ENCODE measurements around the gene CHST9.

The CHST9 gene

DNA sequence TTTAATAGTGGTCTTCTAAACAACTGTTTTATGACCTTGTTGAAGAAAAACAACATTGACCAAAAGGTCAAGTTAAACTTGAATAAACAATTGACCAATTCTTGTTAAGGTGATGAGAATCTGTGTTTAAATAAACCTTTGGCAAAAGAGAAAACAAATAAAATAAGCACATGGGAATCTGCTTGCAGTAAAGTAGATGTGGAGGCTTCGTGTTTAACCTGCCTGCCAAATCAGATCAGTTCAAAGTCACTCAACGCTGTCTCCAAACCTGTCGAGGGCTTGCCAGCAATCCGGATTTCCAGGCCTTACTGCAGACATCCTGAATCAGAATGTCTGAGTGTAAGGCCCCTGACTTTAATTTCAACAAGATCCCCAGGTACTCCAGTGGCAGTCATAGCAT lies 264.5 kb downstream of the CHST9 start:
- H3K4me3 ChIP-seq (ENCODE audit: low read depth, low read length) = no peak overlapping the region
- no peaks in the 10 kb centered on the region for H3K27me3 ChIP-seq (ENCODE audit: control insufficient read depth, insufficient read depth, low read length)
- no peak overlapping the region for H3K9ac ChIP-seq (ENCODE audit: low read depth, low read length)
- no peaks in the 10 kb centered on the region for H3K9me3 ChIP-seq (ENCODE audit: control insufficient read depth, insufficient read depth, low read length)
- no peaks in the 10 kb centered on the region for H3K4me1 ChIP-seq (ENCODE audit: control insufficient read depth, insufficient read depth, low read length)
- no peaks in the 10 kb centered on the region for H3K36me3 ChIP-seq (ENCODE audit: control insufficient read depth, insufficient read depth, low read length)

DNA sequence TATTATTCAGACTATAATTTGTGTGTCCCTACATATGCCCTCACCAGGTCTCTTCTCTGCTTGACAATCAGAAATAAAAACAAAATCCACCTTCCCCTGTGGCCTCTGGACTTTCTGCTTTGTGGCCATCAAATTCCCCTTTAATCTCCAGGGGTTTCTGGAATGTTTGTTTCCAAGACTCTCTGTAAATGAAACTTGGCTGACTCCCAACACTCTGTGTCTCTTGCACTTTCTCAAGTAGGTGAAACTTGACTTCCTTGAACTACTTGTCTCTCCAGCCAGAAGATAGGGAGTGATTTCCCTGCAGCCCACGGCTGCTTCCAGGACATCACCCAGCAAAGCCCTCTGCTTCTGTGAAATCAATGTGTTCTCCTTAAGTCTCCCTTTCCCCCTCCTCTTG lies 265.5 kb downstream of the CHST9 start:
- Histone ChIP-seq H3K36me3 (ENCODE audit: control insufficient read depth, insufficient read depth, low read length) (no peaks in the 10 kb centered on the region), H3K4me1 (ENCODE audit: control insufficient read depth, insufficient read depth, low read length) (no peaks in the 10 kb centered on the region), H3K9ac (ENCODE audit: low read depth, low read length) (no peak overlapping the region), H3K27me3 (ENCODE audit: control insufficient read depth, insufficient read depth, low read length) (no peaks in the 10 kb centered on the region), H3K9me3 (ENCODE audit: control insufficient read depth, insufficient read depth, low read length) (no peaks in the 10 kb centered on the region), H3K4me3 (ENCODE audit: low read depth, low read length) (no peak overlapping the region)

DNA sequence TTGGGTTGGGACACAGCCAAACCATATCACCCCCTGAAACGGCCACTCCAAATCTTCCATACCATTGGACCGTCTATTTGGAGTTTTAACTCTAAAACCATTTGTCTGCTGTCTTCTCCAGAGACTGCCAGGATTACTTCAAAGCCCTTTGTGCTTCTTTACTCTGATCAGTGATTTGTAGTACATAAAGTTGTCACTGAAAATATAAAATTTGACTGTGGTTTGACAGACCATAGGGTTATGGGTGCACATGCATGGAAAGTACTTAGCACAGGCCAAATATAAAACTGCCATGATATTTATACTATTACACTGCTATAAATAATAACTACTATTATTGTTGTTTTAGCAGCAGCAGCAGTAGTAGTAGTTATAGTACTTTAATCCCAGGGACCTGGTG lies 265.9 kb downstream of the CHST9 start:
- Histone ChIP-seq H3K4me1 (ENCODE audit: control insufficient read depth, insufficient read depth, low read length) (no peaks in the 10 kb centered on the region), H3K27me3 (ENCODE audit: control insufficient read depth, insufficient read depth, low read length) (no peaks in the 10 kb centered on the region), H3K36me3 (ENCODE audit: control insufficient read depth, insufficient read depth, low read length) (no peaks in the 10 kb centered on the region)

GRCh38 chr18:26911840-26912239 lies 273.3 kb downstream of the CHST9 start:
- Histone ChIP-seq H3K9ac (ENCODE audit: low read depth, low read length) (no peak overlapping the region), H3K9me3 (ENCODE audit: control insufficient read depth, insufficient read depth, low read length) (no peaks in the 10 kb centered on the region), H3K4me3 (ENCODE audit: low read depth, low read length) (no peak overlapping the region), H3K36me3 (ENCODE audit: control insufficient read depth, insufficient read depth, low read length) (no peaks in the 10 kb centered on the region), H3K27me3 (ENCODE audit: control insufficient read depth, insufficient read depth, low read length) (no peaks in the 10 kb centered on the region), H3K4me1 (ENCODE audit: control insufficient read depth, insufficient read depth, low read length) (peaks cover 5% of the 10 kb centered on the region)

More for the DNA sequence above, 265.9 kb downstream of the CHST9 start:
- Histone ChIP-seq H3K9me3 (ENCODE audit: control insufficient read depth, insufficient read depth, low read length) (no peaks in the 10 kb centered on the region), H3K4me3 (ENCODE audit: low read depth, low read length) (no peak overlapping the region), H3K9ac (ENCODE audit: low read depth, low read length) (no peak overlapping the region)

DNA sequence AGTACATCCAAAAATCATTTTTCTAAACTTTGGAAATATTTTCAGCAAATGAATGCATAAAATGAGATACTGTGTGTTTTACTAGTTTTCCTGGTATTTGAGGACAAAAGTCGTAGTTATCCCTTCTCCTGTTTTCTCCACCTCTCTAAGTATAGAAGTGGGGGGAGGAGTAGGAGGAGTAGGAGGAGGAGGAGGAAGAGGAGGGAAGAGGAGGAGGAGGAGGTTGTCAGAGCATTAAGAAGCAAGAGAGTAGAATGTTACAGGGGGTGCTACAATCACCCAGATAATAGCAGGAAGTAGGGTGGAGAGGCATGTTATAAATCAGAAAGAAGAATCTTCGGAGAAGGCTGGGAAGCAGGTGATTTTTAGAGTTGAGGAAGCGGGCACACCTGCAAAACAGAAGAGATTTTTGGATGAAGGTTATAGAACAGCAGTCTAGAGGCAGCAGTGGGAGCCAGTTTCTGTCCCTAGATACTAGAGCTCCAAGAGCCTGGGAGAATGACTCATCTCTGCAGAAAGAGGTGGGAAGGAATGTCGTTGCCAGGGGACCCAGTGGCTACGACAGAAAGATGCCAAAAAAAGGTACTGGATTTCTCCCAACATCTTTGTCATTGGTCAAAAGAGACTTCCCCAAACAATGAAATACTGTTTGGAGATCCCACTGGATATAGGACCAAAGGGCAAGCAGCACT lies 275.4 kb downstream of the CHST9 start:
- Histone ChIP-seq H3K4me1 (ENCODE audit: control insufficient read depth, insufficient read depth, low read length) (peaks cover 5% of the 10 kb centered on the region), H3K9ac (ENCODE audit: low read depth, low read length) (no peak overlapping the region), H3K9me3 (ENCODE audit: control insufficient read depth, insufficient read depth, low read length) (no peaks in the 10 kb centered on the region), H3K27me3 (ENCODE audit: control insufficient read depth, insufficient read depth, low read length) (no peaks in the 10 kb centered on the region), H3K36me3 (ENCODE audit: control insufficient read depth, insufficient read depth, low read length) (no peaks in the 10 kb centered on the region), H3K4me3 (ENCODE audit: low read depth, low read length) (no peak overlapping the region)

- H3K9ac ChIP-seq (ENCODE audit: low read depth, low read length) = no peak overlapping the region
- no peaks in the 10 kb centered on the region for H3K27me3 ChIP-seq (ENCODE audit: control insufficient read depth, insufficient read depth, low read length)
- H3K4me3 ChIP-seq (ENCODE audit: low read depth, low read length) = no peak overlapping the region
- H3K36me3 ChIP-seq (ENCODE audit: control insufficient read depth, insufficient read depth, low read length) = no peaks in the 10 kb centered on the region
- H3K9me3 ChIP-seq (ENCODE audit: control insufficient read depth, insufficient read depth, low read length) = no peaks in the 10 kb centered on the region
- peaks cover 5% of the 10 kb centered on the region for H3K4me1 ChIP-seq (ENCODE audit: control insufficient read depth, insufficient read depth, low read length)
Observed at GRCh38 chr18:26908906-26909305, 276.2 kb downstream of the CHST9 start.

GRCh38 chr18:26902291-26902690 lies 282.8 kb downstream of the CHST9 start:
- no peaks in the 10 kb centered on the region for H3K27me3 ChIP-seq (ENCODE audit: control insufficient read depth, insufficient read depth, low read length)
- H3K36me3 ChIP-seq (ENCODE audit: control insufficient read depth, insufficient read depth, low read length) = no peaks in the 10 kb centered on the region
- peaks cover 7% of the 10 kb centered on the region for H3K9me3 ChIP-seq (ENCODE audit: control insufficient read depth, insufficient read depth, low read length)
- no peaks in the 10 kb centered on the region for H3K4me1 ChIP-seq (ENCODE audit: control insufficient read depth, insufficient read depth, low read length)
- no peak overlapping the region for H3K9ac ChIP-seq (ENCODE audit: low read depth, low read length)
- H3K4me3 ChIP-seq (ENCODE audit: low read depth, low read length) = no peak overlapping the region

DNA sequence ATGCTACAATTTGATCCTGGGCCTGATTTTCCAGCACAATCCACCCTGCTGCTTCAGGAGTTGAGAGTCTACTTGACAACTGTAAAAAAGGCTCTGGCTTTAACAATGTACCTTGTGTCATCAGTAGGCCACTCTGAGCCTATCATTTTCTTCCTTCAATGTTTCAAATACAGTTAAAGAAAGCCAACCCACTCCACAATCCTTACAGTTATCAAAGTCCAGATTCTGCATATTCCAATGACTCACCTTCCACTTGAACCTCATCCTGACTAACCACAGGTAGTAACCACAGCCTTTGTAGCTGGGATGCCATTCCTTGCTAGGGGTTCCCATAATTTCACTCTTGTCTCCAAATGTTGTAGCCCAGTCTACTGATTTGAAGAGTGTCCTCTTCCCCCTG lies 284.1 kb downstream of the CHST9 start:
- H3K4me1 ChIP-seq (ENCODE audit: control insufficient read depth, insufficient read depth, low read length) = no peaks in the 10 kb centered on the region
- H3K9ac ChIP-seq (ENCODE audit: low read depth, low read length) = no peak overlapping the region
- H3K9me3 ChIP-seq (ENCODE audit: control insufficient read depth, insufficient read depth, low read length) = peaks cover 7% of the 10 kb centered on the region
- no peak overlapping the region for H3K4me3 ChIP-seq (ENCODE audit: low read depth, low read length)
- no peaks in the 10 kb centered on the region for H3K27me3 ChIP-seq (ENCODE audit: control insufficient read depth, insufficient read depth, low read length)
- H3K36me3 ChIP-seq (ENCODE audit: control insufficient read depth, insufficient read depth, low read length) = no peaks in the 10 kb centered on the region

DNA sequence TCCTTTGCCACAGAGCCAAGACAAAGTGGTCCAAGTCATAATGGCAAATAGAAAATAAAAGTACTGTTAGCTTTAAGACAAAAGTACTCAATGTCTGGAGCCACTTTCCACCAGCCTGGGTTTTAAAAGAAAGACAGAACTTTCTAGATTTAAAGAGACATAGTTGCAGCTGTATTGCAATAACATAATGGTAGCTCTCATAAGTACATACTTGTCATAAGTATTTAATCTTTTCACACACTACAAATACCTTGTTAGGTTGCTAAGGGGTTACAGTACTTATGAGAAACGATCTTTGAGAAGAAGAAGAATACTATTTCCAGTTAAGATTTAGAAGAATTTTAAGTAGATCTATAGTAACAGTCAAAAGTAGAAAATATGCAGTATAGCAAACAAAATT lies 290.7 kb downstream of the CHST9 start:
- Histone ChIP-seq H3K36me3 (ENCODE audit: control insufficient read depth, insufficient read depth, low read length) (no peaks in the 10 kb centered on the region), H3K27me3 (ENCODE audit: control insufficient read depth, insufficient read depth, low read length) (no peaks in the 10 kb centered on the region), H3K4me3 (ENCODE audit: low read depth, low read length) (no peak overlapping the region)

GRCh38 chr18:26893996-26894395 lies 291.1 kb downstream of the CHST9 start:
- no peak overlapping the region for H3K4me3 ChIP-seq (ENCODE audit: low read depth, low read length)

More for the DNA sequence above, 290.7 kb downstream of the CHST9 start:
- no peaks in the 10 kb centered on the region for H3K9me3 ChIP-seq (ENCODE audit: control insufficient read depth, insufficient read depth, low read length)
- no peak overlapping the region for H3K9ac ChIP-seq (ENCODE audit: low read depth, low read length)
- H3K4me1 ChIP-seq (ENCODE audit: control insufficient read depth, insufficient read depth, low read length) = no peaks in the 10 kb centered on the region

GRCh38 chr18:26888259-26888658 lies 296.8 kb downstream of the CHST9 start:
- no peak overlapping the region for H3K9ac ChIP-seq (ENCODE audit: low read depth, low read length)

More at GRCh38 chr18:26893996-26894395, 291.1 kb downstream of the CHST9 start:
- H3K9ac ChIP-seq (ENCODE audit: low read depth, low read length) = no peak overlapping the region
- H3K4me1 ChIP-seq (ENCODE audit: control insufficient read depth, insufficient read depth, low read length) = no peaks in the 10 kb centered on the region
- no peaks in the 10 kb centered on the region for H3K9me3 ChIP-seq (ENCODE audit: control insufficient read depth, insufficient read depth, low read length)
- no peaks in the 10 kb centered on the region for H3K27me3 ChIP-seq (ENCODE audit: control insufficient read depth, insufficient read depth, low read length)
- no peaks in the 10 kb centered on the region for H3K36me3 ChIP-seq (ENCODE audit: control insufficient read depth, insufficient read depth, low read length)

GRCh38 chr18:26875040-26875654 lies 310.0 kb downstream of the CHST9 start:
- H3K4me3 ChIP-seq (ENCODE audit: low read depth, low read length) = no peak overlapping the region
- H3K27me3 ChIP-seq (ENCODE audit: control insufficient read depth, insufficient read depth, low read length) = no peaks in the 10 kb centered on the region
- no peaks in the 10 kb centered on the region for H3K9me3 ChIP-seq (ENCODE audit: control insufficient read depth, insufficient read depth, low read length)
- H3K36me3 ChIP-seq (ENCODE audit: control insufficient read depth, insufficient read depth, low read length) = no peaks in the 10 kb centered on the region
- no peaks in the 10 kb centered on the region for H3K4me1 ChIP-seq (ENCODE audit: control insufficient read depth, insufficient read depth, low read length)
- H3K9ac ChIP-seq (ENCODE audit: low read depth, low read length) = no peak overlapping the region

More at GRCh38 chr18:26888259-26888658, 296.8 kb downstream of the CHST9 start:
- Histone ChIP-seq H3K4me1 (ENCODE audit: control insufficient read depth, insufficient read depth, low read length) (no peaks in the 10 kb centered on the region), H3K9me3 (ENCODE audit: control insufficient read depth, insufficient read depth, low read length) (no peaks in the 10 kb centered on the region), H3K27me3 (ENCODE audit: control insufficient read depth, insufficient read depth, low read length) (no peaks in the 10 kb centered on the region), H3K36me3 (ENCODE audit: control insufficient read depth, insufficient read depth, low read length) (no peaks in the 10 kb centered on the region), H3K4me3 (ENCODE audit: low read depth, low read length) (no peak overlapping the region)

All from iPS-15b (cell line).